Neutrophil (primary cell): ENCODE data around the gene RIOK1.
"Not testable (repeated sequence)": the region's sequence is repeated elsewhere in the genome, so short reads cannot be mapped to it uniquely, and the experiment has no call there.

Experiments
- H3K27ac ChIP-seq: fragments of 200-600 bp; sonication (generic); 2 replicates; pipeline ENCODE4 v1.5.1; 2016; ENCODE audit warnings: mild to moderate bottlenecking, moderate library complexity
- H3K27me3 ChIP-seq: fragments of 200-600 bp; sonication (generic); 2 replicates; pipeline ENCODE4 v1.6.0; 2016; ENCODE audit warnings: mild to moderate bottlenecking
- H3K36me3 ChIP-seq: fragments of 200-600 bp; sonication (generic); 2 replicates; pipeline ENCODE4 v1.5.1; 2017
- H3K4me1 ChIP-seq, 2 experiments: fragments of 200-600 bp in 1 of 2; sonication (generic) in 1 of 2; 1 replicate in 1 of 2; 2 replicates in 1 of 2; pipeline versions ENCODE4 v1.5.1 to v1.6.1; 2013 to 2016; ENCODE audit warnings: low read depth in 1 of 2, low read length in 1 of 2, mild to moderate bottlenecking in 1 of 2, moderate library complexity in 1 of 2; ENCODE audit not compliant: control insufficient read depth in 1 of 2, insufficient read depth in 1 of 2
- H3K4me3 ChIP-seq, 2 experiments: fragments of 200-600 bp in 1 of 2; sonication (generic) in 1 of 2; 1 replicate in 1 of 2; 2 replicates in 1 of 2; pipeline ENCODE4 v1.5.1; 2013 to 2016; ENCODE audit warnings: low read depth in 1 of 2, low read length in 1 of 2, mild to moderate bottlenecking in 1 of 2, moderate library complexity in 1 of 2
- H3K9me3 ChIP-seq: fragments of 200-600 bp; sonication (generic); 2 replicates; pipeline ENCODE4 v1.5.1; 2016
- CTCF ChIP-seq: fragments of 200-600 bp; sonication (generic); IDR thresholded peaks from 2 replicates; pipeline ENCODE4 v1.5.1; 2016; ENCODE audit warnings: antibody characterized with exemption

Gene RIOK1

GRCh38 chr6:7451326-7451725, 61.7 kb downstream of the RIOK1 start:
- no peaks in the 10 kb centered on the region for H3K4me1 ChIP-seq
- H3K36me3 ChIP-seq, result no peaks in the 10 kb centered on the region
- no peak overlapping the region for H3K4me3 ChIP-seq
- no peak for TF ChIP-seq CTCF
- no peaks in the 10 kb centered on the region for H3K9me3 ChIP-seq
- H3K27me3 ChIP-seq, result peaks cover 8% of the 10 kb centered on the region
- no peak overlapping the region for H3K27ac ChIP-seq

GRCh38 chr6:7452898-7453297, 63.3 kb downstream of the RIOK1 start:
- no peak for TF ChIP-seq CTCF
- Histone ChIP-seq H3K27ac (no peak overlapping the region), H3K27me3 (peaks cover 8% of the 10 kb centered on the region), H3K9me3 (no peaks in the 10 kb centered on the region), H3K4me1 (no peaks in the 10 kb centered on the region), H3K4me3 (no peak overlapping the region), H3K36me3 (no peaks in the 10 kb centered on the region)

- Histone ChIP-seq H3K4me1 (no peaks in the 10 kb centered on the region), H3K9me3 (no peaks in the 10 kb centered on the region), H3K36me3 (no peaks in the 10 kb centered on the region), H3K27me3 (peaks cover 8% of the 10 kb centered on the region), H3K27ac (no peak overlapping the region), H3K4me3 (no peak overlapping the region)
- TF ChIP-seq CTCF, result no peak
Observed at GRCh38 chr6:7454696-7455358, 65.2 kb downstream of the RIOK1 start.

GRCh38 chr6:7456302-7456701, 66.7 kb downstream of the RIOK1 start:
- not testable (repeated sequence) for H3K27me3 ChIP-seq, H3K4me1 ChIP-seq, H3K9me3 ChIP-seq, H3K27ac ChIP-seq, H3K4me3 ChIP-seq, H3K36me3 ChIP-seq

- Histone ChIP-seq H3K27ac (no peak overlapping the region), H3K36me3 (no peaks in the 10 kb centered on the region), H3K27me3 (no peaks in the 10 kb centered on the region), H3K4me1 (no peaks in the 10 kb centered on the region), H3K4me3 (no peak overlapping the region), H3K9me3 (no peaks in the 10 kb centered on the region)
- TF ChIP-seq CTCF, result no peak
Observed at GRCh38 chr6:7461416-7461815, 71.8 kb downstream of the RIOK1 start.

- no peak overlapping the region for H3K27ac ChIP-seq
- H3K36me3 ChIP-seq, result no peaks in the 10 kb centered on the region
- H3K4me1 ChIP-seq, result no peaks in the 10 kb centered on the region
- no peaks in the 10 kb centered on the region for H3K9me3 ChIP-seq
- no peak for TF ChIP-seq CTCF
- no peak overlapping the region for H3K4me3 ChIP-seq
- no peaks in the 10 kb centered on the region for H3K27me3 ChIP-seq
Observed at GRCh38 chr6:7463785-7464184, 74.2 kb downstream of the RIOK1 start.
